HG02970 (cell line): ENCODE data around the gene TRIM24.
"Not testable (repeated sequence)": the region's sequence is repeated elsewhere in the genome, so short reads cannot be mapped to it uniquely, and the experiment has no call there.

Source experiments
- ATAC-seq: cut with Tn5 transposase; IDR thresholded peaks from one replicate; pipeline ENCODE4 v1.9.1; 2021; ENCODE audit warnings: mild to moderate bottlenecking, moderate library complexity, moderate number of reproducible peaks; ENCODE audit not compliant: unreplicated experiment, low FRiP score

The TRIM24 gene

DNA sequence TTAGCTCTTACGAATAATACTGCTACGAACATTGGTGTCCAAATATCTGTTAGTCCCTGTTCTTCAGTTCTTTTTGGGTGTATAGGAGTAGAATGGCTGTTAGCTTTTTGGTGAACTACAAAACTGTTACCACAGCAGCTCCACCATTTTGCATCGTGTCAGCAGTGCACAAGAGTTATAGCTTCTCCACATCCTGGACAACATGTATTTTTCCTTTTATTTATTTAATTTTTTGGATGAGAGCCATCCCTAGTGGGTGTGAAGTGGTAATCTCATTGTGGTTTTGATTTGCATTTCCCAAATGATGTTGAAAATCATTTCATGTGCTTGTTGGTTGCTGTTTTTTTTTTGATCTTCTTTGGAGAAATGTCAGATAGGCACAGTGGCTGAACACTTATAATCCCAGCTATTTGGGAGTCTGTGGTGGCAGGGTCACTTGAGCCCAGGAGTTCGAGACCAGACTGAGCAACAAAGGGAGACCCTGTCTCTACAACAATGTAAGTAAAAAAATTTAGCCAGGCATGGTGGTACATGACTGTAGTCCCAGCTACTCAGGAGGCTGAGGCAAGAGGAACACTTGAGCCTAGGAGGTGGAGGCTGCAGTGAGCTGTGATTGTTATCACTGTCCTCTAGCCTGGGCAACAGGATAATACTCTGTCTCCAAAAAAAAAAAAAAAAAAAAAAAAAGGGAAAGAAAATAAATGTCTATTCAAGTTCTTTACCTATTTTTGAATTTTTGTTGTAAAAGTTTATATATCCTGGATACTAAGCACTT lies 31.7 kb downstream of the TRIM24 start:
- no peak for ATAC-seq

GRCh38 chr7:138492423-138492822 lies 32.4 kb downstream of the TRIM24 start:
- no peak for ATAC-seq

- no peak for ATAC-seq
Observed at GRCh38 chr7:138493535-138493934, 33.5 kb downstream of the TRIM24 start.

GRCh38 chr7:138495485-138495884 lies 35.4 kb downstream of the TRIM24 start:
- ATAC-seq = no peak

DNA sequence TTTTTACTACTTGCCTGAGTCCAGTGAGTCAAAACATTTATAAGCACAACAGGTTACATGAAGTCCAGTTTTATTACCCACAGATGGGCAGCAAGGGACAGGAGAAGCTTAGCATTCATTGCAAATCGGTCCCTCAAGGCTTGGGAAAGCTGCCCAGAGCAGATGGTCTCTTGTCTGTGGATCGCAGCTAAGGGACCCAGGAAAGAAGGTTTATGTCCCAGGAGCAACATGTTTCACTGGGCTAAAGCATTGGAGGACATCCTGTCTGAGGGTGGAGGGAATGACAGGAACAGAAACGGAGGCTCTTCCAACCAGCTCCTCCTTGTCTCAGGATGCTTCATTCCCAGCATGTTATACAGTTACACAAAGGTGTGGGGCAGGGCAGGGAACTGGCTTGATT lies 39.3 kb downstream of the TRIM24 start:
- ATAC-seq = no peak

GRCh38 chr7:138500303-138500702 lies 40.2 kb downstream of the TRIM24 start:
- not testable (repeated sequence) for ATAC-seq

GRCh38 chr7:138500892-138501291 lies 40.8 kb downstream of the TRIM24 start:
- no peak for ATAC-seq

GRCh38 chr7:138502023-138502767 lies 42.1 kb downstream of the TRIM24 start:
- no peak for ATAC-seq

DNA sequence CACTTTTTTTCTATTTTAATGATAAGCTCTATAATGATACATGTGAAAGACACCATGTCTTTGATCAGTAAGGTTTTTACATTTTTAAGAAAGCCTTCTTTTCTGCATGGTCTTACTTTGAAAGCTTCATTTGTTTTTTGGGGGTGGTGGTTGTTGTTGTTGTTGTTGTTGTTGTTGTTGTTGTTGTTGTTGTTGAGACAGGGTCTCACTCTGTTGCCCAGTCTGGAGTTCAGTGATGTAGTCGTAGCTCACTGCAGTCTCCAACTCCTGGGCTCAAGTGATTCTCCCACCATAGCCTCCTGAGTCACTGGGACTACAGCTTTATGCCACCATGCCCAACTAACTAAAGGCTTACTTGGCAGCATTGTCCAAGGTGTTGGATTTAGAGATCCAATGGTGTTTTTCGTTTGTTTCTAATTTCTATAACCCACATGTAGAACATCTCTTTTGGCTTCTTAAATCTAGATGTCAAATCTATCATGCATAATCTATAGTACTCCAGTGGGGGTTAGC lies 45.4 kb downstream of the TRIM24 start:
- no peak for ATAC-seq

DNA sequence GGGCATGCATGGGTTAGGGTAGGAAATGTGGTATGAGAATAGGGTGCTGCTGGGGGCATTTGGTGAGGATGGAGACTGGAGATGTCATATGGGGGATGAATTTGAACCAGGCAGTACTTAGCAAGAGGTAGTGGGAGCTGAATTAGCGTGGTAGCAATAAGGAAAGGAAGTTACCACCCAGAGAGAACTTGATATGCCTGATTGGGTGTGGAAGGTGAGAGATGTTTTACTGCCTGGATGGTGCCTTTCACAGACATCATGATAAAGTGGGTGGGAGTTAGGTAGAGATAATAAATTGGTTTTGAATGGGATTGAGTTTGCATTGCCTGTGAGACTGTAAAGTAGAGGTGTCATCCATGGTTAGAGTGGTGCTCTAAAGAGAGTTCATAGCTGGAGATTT lies 46.7 kb downstream of the TRIM24 start:
- no peak for ATAC-seq

- ATAC-seq = no peak
Observed at GRCh38 chr7:138510003-138510402, 49.9 kb downstream of the TRIM24 start.

DNA sequence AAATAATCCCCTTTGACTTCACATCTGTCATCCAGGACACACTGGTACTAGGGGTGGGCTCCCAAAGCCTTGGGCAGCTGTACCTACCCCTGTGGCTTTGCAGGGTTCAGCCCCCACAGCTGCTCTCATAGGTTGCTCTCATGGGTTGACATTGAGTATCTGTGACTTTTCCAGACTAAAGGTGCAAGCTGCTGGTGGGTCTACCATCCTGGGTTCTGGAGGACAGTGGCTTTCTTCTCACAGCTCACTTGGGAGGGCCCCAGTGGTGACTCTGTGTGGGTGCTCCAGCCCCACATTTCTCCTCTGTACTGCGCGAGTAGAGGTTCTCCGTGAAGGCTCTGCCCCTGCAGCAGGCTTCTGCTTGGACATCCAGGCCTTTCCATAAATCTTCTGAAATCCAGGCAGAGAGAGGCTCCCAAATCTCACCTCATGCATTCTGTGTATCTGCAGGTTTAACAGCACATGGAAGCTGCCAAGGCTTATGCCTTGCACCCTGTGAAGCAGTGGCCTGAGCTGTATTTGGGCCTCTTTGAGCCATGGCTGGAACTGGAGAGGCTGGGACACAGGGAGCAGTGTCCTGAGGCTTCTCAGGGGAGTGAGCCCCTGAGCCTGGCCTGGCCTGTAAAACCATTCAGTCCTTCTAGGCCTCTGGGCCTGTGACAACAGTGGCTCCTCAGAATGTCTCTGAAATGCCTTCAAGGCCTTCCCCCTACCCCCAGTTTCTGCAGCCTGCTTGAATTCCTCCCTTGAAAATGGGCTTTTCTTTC lies 52.2 kb downstream of the TRIM24 start:
- ATAC-seq = no peak

DNA sequence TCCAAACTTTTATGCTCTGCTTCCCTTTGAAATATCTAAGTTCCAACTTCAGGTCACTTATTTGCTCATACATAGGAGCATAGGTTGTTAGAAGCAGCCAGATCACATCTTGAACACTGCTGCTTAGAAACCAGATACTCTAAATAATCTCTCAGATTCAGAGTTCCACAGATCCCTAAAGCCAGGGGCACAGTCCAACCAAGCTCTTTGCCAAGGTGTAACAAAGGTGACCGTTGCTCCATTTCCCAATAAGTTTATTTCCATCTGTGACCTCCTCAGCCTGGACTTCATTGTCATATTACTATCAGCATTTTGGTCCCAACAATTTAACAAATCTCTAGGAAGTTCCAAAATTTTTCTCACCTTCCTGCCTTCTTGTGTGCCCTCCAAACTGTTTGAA lies 52.8 kb downstream of the TRIM24 start:
- no peak for ATAC-seq

DNA sequence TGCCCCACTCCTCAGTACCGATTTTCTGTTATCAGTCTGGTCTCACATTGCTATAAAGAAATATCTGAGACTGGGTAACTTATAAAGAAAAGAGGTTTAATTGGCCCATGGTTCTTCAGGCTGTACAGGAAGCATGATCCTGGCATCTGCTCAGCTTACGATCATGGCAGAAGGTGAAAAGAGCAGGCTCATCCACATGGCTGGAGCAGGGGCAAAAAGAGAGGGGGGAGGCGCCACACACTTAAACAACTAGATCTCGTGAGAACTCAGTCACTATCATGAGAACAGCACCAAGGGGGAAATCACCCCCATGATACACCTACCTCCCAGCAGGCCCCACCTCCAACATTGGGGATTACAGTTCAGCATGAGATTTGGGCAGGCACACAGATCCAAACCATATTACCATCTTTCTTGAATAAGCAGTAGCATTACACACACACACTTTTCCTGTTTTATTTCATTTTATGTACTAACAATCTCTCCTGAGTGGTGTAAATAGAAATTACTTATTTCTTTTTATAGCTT lies 53.3 kb downstream of the TRIM24 start:
- ATAC-seq = no peak

DNA sequence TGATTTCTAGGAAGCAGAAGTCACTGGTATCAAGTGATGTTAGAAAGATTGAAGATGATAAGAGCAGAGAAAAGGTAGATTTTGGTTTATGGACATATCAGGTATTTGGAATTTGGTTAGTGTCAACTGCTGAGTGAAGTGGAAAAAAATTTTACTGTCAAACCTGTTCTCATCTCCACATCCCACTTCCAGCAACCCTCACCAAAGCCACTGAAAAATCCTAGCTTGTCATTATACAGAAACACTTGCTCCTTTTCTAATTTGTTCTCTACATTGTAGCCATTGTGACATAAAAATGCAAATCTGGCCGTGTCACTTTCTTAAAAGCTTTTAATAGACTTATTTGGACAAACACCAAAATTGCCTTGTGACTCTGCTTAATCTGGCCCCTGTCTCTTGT lies 54.0 kb downstream of the TRIM24 start:
- no peak for ATAC-seq

GRCh38 chr7:138515001-138515528 lies 55.0 kb downstream of the TRIM24 start:
- ATAC-seq = no peak

DNA sequence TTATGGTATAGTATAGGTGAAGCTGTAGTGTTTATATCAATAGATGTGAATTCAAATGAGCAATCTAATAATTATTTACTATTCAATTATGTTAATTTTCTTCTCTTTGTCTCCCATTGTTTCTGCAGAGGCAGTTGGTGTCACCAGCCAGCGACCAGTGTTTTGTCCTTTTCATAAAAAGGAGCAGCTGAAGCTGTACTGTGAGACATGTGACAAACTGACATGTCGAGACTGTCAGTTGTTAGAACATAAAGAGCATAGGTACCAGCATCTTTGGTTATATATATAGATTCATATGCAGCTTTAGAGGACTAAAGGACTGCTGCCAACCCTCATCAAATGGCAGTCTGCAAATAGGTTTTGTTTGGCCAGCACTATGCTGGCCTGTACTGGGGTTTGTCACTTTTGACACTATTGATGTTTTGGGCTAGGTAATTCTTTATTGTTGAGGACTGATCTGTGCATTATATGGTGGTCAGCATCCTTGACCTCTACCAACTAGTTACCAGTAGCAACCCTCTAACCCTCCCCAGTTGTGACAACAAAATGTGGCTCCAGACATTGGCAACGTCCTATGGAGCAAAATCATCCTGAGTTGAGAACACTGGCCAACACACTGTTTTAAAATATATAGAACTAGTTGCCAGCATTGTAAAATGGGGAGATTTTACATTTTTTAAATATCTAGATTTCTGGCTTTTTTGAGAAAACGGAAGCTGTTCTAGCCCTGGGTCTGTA lies 59.2 kb downstream of the TRIM24 start:
- no peak for ATAC-seq

GRCh38 chr7:138520742-138521141 lies 60.7 kb downstream of the TRIM24 start:
- ATAC-seq = no peak

DNA sequence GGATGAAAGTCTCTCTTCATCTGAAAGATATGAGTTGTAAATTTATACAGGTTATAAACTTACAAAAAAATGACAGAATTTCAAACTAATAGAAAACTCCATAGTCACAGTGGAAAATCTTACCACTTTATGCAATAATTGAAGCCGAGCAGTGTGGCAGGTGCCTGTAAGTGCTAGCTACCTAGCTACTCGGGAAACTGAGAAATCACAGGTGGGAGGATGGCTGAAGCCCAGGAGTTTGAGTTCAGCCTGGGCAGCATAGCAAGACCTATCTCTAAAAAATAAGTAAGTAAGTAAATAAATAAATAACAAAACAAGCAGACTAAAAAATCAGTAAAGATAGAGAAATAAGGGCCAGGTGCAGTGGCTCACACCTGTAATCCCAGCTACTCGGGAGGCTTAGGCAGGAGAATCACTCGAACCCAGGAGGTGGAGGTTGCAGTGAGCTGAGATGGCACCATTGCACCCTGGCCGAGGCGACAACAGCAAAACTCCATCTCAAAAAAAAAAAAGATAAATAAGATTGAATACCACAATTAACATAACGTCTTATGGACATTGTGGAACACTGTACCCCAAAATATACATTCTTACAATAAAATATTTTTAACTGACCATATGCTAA lies 61.9 kb downstream of the TRIM24 start:
- ATAC-seq = no peak
